HEK293 (cell line): ENCODE measurements around the gene DDX54.

Experiments used
- CTCF ChIA-PET: fragments of 350-600 bp; formaldehyde crosslinking; extraction: SDS; loops from one replicate; lab custom pipeline; 2021; ENCODE audit warnings: antibody characterized with exemption; lab: Yijun Ruan, JAX
- POLR2A ChIA-PET: fragments of 300-600 bp; formaldehyde crosslinking; extraction: SDS; loops from one replicate; lab custom pipeline; 2020; ENCODE audit warnings: antibody characterized with exemption, inconsistent platforms; lab: Yijun Ruan, JAX
- H3K27ac ChIP-seq: fragments of 200-500 bp; sonication (Bioruptor generic); 2 replicates; pipeline ENCODE4 v1.5.1; 2014; ENCODE audit warnings: low read depth, low read length, control low read depth, inconsistent platforms; ENCODE audit errors: extremely low read depth
- H3K36me3 ChIP-seq, 2 experiments: fragments of 200-500 bp in 1 of 2; sonication (Bioruptor generic) in 1 of 2; 1 replicate in 1 of 2; 2 replicates in 1 of 2; pipeline ENCODE4 v1.5.1; 2014 to 2017; ENCODE audit warnings: inconsistent platforms in 2 of 2, low read length in 2 of 2; ENCODE audit not compliant: control insufficient read depth in 2 of 2, insufficient read depth in 1 of 2
- H3K4me1 ChIP-seq: fragments of 200-500 bp; sonication (Bioruptor generic); 2 replicates; pipeline ENCODE4 v1.5.1; 2014; ENCODE audit warnings: mild to moderate bottlenecking, low read length, inconsistent platforms; ENCODE audit not compliant: control insufficient read depth, insufficient read depth
- H3K4me3 ChIP-seq: 2 replicates; pipeline ENCODE4 v1.5.1; 2011; ENCODE audit warnings: low read depth, mild to moderate bottlenecking, control low read depth, low read length, moderate library complexity
- H3K9me3 ChIP-seq: fragments of 200-500 bp; sonication (Bioruptor generic); 2 replicates; pipeline ENCODE4 v1.5.1; 2014; ENCODE audit warnings: low read depth, low read length, inconsistent platforms; ENCODE audit not compliant: control insufficient read depth, insufficient read depth
- IKZF3 ChIP-seq: fragments of 450-650 bp; IDR thresholded peaks from 2 replicates; pipeline ENCODE4 v1.5.0; 2018; ENCODE audit warnings: missing biosample characterization, mild to moderate bottlenecking, missing genetic modification characterization, moderate library complexity
- YY1 ChIP-seq: fragments of 450-650 bp; formaldehyde crosslinking; IDR thresholded peaks from 2 replicates; pipeline ENCODE4 v1.5.1; 2018; ENCODE audit warnings: missing biosample characterization, missing genetic modification characterization
- ZBTB6 ChIP-seq: fragments of 450-650 bp; formaldehyde crosslinking; IDR thresholded peaks from 2 replicates; pipeline ENCODE4 v1.5.1; 2017; ENCODE audit warnings: missing biosample characterization, missing genetic modification characterization
- ZNF121 ChIP-seq: fragments of 450-650 bp; formaldehyde crosslinking; IDR thresholded peaks from 2 replicates; pipeline ENCODE4 v1.5.1; 2016; ENCODE audit warnings: missing biosample characterization, missing genetic modification characterization
- ZNF140 ChIP-seq: fragments of 450-650 bp; formaldehyde crosslinking; IDR thresholded peaks from 2 replicates; pipeline ENCODE4 v1.5.1; 2016; ENCODE audit warnings: missing biosample characterization, missing genetic modification characterization
- ZNF157 ChIP-seq: fragments of 450-650 bp; formaldehyde crosslinking; IDR thresholded peaks from 2 replicates; pipeline ENCODE4 v1.5.1; 2016; ENCODE audit warnings: missing biosample characterization, missing genetic modification characterization
- ZNF26 ChIP-seq: fragments of 450-650 bp; formaldehyde crosslinking; IDR thresholded peaks from 2 replicates; pipeline ENCODE4 v1.5.1; 2016; ENCODE audit warnings: missing biosample characterization, missing genetic modification characterization
- ZNF324 ChIP-seq: fragments of 450-650 bp; formaldehyde crosslinking; IDR thresholded peaks from 2 replicates; pipeline ENCODE4 v1.5.1; 2016; ENCODE audit warnings: missing biosample characterization, missing genetic modification characterization
- ZNF510 ChIP-seq: fragments of 450-650 bp; formaldehyde crosslinking; IDR thresholded peaks from 2 replicates; pipeline ENCODE4 v1.5.1; 2018; ENCODE audit warnings: mild to moderate bottlenecking, missing genetic modification characterization, missing biosample characterization; ENCODE audit not compliant: insufficient replicate concordance
- ZNF701 ChIP-seq: fragments of 450-650 bp; formaldehyde crosslinking; IDR thresholded peaks from 2 replicates; pipeline ENCODE4 v1.5.1; 2016; ENCODE audit warnings: missing biosample characterization, missing genetic modification characterization
- ZSCAN4 ChIP-seq: fragments of 450-650 bp; formaldehyde crosslinking; IDR thresholded peaks from 2 replicates; pipeline ENCODE4 v1.5.1; 2017; ENCODE audit warnings: missing biosample characterization, missing genetic modification characterization
- TF ChIP-seq, protein P1 (sequence below): fragments of 450-650 bp; formaldehyde crosslinking; IDR thresholded peaks from 2 replicates; pipeline ENCODE4 v1.5.1; 2016; ENCODE audit warnings: missing biosample characterization, missing genetic modification characterization
- TF ChIP-seq, protein P2 (sequence below): fragments of 450-650 bp; formaldehyde crosslinking; IDR thresholded peaks from 2 replicates; pipeline ENCODE4 v1.5.1; 2016; ENCODE audit warnings: missing biosample characterization, missing genetic modification characterization, low read depth

The DDX54 gene

DNA sequence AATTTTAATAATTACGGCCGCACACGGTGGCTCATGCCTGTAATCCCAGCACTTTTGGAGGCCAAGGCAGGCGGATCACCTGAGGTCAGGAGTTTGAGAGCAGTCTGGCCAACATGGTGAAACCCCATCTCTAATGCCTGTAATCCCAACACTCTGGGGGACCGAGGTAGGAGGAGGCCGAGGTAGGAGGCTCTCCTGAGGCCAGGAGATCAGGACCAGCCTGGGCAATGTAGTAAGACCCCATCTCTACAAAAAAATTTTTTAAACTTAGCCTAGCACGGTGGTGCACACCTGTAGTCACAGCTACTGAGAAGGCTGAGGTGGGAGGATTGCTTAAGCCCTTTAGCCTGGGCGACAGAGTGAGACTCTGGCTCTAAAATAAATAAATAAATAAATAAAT, 41.3 kb downstream of the DDX54 start:
- POLR2A ChIA-PET = no interaction called here
- CTCF ChIA-PET = no interaction called here

DNA sequence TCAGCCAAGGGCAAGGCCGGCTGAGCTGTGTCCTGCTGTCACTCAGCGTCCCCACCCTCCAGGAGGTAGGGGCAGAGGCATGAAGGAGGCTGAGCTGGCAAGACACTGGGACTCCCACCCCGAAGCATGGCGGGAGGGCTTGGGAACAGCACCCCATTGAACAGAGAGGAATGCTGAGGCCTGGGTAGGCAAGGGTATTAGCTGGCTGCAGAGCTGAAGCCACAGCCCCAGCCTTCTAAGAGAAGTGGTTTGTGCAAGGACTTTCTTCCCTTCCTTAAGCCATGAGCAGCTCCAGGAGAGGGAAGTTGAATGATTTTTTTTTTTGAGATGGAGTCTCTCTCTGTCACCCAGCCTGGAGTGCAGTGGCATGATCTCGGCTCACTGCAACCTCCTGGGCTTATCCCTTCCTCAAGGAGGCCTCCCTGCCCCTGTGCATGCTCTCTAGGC, 42.4 kb downstream of the DDX54 start:
- H3K4me1 ChIP-seq = no peaks in the 10 kb centered on the region
- TF ChIP-seq ZSCAN4 (no peak), ZNF157 (tag by site-specific recombination) (no peak), ZNF701 (no peak), ZNF140 (tag by site-specific recombination) (no peak), YY1 (tag by site-specific recombination) (no peak), IKZF3 (no peak), ZBTB6 (tag by site-specific recombination) (no peak), ZNF26 (tag by site-specific recombination) (no peak), ZNF324 (tag by site-specific recombination) (no peak)
- TF ChIP-seq, protein P1, sequence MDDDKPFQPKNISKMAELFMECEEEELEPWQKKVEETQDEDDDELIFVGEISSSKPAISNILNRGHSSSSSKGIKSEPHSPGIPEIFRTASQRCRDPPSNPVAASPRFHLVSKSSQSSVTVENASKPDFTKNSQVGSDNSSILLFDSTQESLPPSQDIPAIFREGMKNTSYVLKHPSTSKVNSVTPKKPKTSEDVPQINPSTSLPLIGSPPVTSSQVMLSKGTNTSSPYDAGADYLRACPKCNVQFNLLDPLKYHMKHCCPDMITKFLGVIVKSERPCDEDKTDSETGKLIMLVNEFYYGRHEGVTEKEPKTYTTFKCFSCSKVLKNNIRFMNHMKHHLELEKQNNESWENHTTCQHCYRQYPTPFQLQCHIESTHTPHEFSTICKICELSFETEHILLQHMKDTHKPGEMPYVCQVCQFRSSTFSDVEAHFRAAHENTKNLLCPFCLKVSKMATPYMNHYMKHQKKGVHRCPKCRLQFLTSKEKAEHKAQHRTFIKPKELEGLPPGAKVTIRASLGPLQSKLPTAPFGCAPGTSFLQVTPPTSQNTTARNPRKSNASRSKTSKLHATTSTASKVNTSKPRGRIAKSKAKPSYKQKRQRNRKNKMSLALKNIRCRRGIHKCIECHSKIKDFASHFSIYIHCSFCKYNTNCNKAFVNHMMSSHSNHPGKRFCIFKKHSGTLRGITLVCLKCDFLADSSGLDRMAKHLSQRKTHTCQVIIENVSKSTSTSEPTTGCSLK (tag by site-specific recombination) = no peak
- TF ChIP-seq, all 188 proteins: peak for 0
- Histone ChIP-seq H3K9me3 (no peaks in the 10 kb centered on the region), H3K27ac (no peak overlapping the region), H3K4me3 (no peak overlapping the region), H3K36me3 (no peaks in the 10 kb centered on the region)
- CTCF ChIA-PET = interaction anchor here (0.6 to 1.2 kb wide), 4 partner anchors 8 to 93 kb away, joined by 3 to 4 read pairs (median 3); no protein-coding TSS in a partner anchor
- POLR2A ChIA-PET = no interaction called here

More for the DNA sequence above, 41.3 kb downstream of the DDX54 start:
- Histone ChIP-seq H3K4me1 (no peaks in the 10 kb centered on the region), H3K27ac (no peak overlapping the region), H3K4me3 (no peak overlapping the region), H3K9me3 (no peaks in the 10 kb centered on the region), H3K36me3 (no peaks in the 10 kb centered on the region)
- TF ChIP-seq ZNF510 (tag by site-specific recombination) = no peak
- peak; percentile 88 for TF ChIP-seq ZNF121
- TF ChIP-seq, protein P2, sequence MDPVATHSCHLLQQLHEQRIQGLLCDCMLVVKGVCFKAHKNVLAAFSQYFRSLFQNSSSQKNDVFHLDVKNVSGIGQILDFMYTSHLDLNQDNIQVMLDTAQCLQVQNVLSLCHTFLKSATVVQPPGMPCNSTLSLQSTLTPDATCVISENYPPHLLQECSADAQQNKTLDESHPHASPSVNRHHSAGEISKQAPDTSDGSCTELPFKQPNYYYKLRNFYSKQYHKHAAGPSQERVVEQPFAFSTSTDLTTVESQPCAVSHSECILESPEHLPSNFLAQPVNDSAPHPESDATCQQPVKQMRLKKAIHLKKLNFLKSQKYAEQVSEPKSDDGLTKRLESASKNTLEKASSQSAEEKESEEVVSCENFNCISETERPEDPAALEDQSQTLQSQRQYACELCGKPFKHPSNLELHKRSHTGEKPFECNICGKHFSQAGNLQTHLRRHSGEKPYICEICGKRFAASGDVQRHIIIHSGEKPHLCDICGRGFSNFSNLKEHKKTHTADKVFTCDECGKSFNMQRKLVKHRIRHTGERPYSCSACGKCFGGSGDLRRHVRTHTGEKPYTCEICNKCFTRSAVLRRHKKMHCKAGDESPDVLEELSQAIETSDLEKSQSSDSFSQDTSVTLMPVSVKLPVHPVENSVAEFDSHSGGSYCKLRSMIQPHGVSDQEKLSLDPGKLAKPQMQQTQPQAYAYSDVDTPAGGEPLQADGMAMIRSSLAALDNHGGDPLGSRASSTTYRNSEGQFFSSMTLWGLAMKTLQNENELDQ (tag by site-specific recombination) = no peak
